Glutamatergic neuron (in vitro differentiated cells): ENCODE results near the gene ARHGAP42. TPM values are rescaled to one million over a fixed set of nuclear protein-coding genes. Genes with fewer than 3 reads are reported as not detected.

Source experiments
- DNase-seq: peaks from one replicate; pipeline ENCODE4 v3.0.0; 2022
- H3K27ac Mint-ChIP-seq: one replicate; pipeline ENCODE4 v1.8.0; 2020; ENCODE audit warnings: mild to moderate bottlenecking, mixed read lengths, inconsistent platforms; ENCODE audit not compliant: unreplicated experiment
- H3K27me3 Mint-ChIP-seq: one replicate; pipeline ENCODE4 v1.8.0; 2020; ENCODE audit warnings: mild to moderate bottlenecking, moderate library complexity, mixed read lengths, inconsistent platforms; ENCODE audit not compliant: unreplicated experiment
- H3K36me3 Mint-ChIP-seq: one replicate; pipeline ENCODE4 v1.8.0; 2020; ENCODE audit warnings: mild to moderate bottlenecking, mixed read lengths, inconsistent platforms; ENCODE audit not compliant: unreplicated experiment
- H3K4me1 Mint-ChIP-seq: one replicate; pipeline ENCODE4 v1.8.0; 2020; ENCODE audit warnings: mild to moderate bottlenecking, low read depth, mixed read lengths, inconsistent platforms; ENCODE audit not compliant: unreplicated experiment
- H3K4me3 Mint-ChIP-seq: one replicate; pipeline ENCODE4 v1.8.0; 2020; ENCODE audit warnings: mild to moderate bottlenecking, mixed read lengths, inconsistent platforms; ENCODE audit not compliant: unreplicated experiment
- H3K9me3 Mint-ChIP-seq: one replicate; pipeline ENCODE4 v1.8.0; 2020; ENCODE audit warnings: mild to moderate bottlenecking, moderate library complexity, mixed read lengths, inconsistent platforms; ENCODE audit not compliant: unreplicated experiment
- total RNA-seq: library from RNA; stranded (reverse); fragmentation: NEBNext Ultra II Directional; extraction: Animal tissue kit (Norgen Biotek cat#: 25700); gene quantifications from one replicate; pipeline ENCODE4 v1.2.1, GENCODE V29; 2021; ENCODE audit not compliant: unreplicated experiment
- TF ChIP-seq, protein P1 (sequence below): fragments of 200-600 bp; sonication (generic); IDR thresholded peaks from one replicate; pipeline ENCODE4 v1.5.0; 2021; ENCODE audit not compliant: partially characterized antibody, unreplicated experiment

Gene ARHGAP42
- total RNA-seq, 1 donor from 2014 or later: 21.4 TPM

DNA sequence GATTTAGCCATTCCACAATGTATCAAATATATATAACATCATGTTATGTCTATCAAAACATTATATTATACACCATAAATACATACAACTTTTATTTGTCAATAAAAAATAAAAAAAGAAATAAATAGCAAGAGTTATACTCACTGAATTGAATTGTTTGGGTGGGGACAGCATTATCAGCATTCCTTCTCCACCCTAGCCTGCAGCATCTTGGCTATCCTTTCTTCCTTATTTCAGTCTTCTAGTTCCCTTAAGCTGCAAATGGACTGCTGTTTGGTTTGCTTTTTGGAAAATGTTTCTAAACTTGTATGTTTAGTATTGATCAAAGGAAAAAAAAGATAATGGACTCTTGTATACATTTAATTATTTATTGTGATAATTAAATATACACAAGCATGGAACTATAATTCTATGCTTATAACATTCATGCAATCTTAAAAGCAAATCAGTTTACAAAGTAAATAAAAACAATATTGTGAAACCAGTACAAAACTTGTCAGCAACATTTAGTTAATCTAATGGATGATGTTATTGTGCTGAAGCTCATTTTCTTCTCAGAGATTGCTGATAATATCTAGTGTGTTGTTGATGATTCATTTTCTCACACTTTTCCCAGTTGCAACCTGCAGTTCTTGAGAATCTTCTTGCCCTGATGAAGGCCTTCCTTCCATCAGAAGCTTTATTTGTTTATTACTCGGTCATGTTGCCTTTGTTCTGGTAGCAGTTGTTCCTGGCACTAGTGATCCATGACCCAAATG is 5.0 kb downstream of the ARHGAP42 start:
- DNase-seq: no peak
- Mint-ChIP-seq H3K27ac (no peak overlapping the region), H3K4me1 (peaks cover 17% of the 10 kb centered on the region), H3K36me3 (no peaks in the 10 kb centered on the region), H3K9me3 (peaks cover 2% of the 10 kb centered on the region), H3K27me3 (peaks cover 1% of the 10 kb centered on the region), H3K4me3 (no peak overlapping the region)
- TF ChIP-seq, protein P1, sequence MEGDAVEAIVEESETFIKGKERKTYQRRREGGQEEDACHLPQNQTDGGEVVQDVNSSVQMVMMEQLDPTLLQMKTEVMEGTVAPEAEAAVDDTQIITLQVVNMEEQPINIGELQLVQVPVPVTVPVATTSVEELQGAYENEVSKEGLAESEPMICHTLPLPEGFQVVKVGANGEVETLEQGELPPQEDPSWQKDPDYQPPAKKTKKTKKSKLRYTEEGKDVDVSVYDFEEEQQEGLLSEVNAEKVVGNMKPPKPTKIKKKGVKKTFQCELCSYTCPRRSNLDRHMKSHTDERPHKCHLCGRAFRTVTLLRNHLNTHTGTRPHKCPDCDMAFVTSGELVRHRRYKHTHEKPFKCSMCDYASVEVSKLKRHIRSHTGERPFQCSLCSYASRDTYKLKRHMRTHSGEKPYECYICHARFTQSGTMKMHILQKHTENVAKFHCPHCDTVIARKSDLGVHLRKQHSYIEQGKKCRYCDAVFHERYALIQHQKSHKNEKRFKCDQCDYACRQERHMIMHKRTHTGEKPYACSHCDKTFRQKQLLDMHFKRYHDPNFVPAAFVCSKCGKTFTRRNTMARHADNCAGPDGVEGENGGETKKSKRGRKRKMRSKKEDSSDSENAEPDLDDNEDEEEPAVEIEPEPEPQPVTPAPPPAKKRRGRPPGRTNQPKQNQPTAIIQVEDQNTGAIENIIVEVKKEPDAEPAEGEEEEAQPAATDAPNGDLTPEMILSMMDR: no peak

DNA sequence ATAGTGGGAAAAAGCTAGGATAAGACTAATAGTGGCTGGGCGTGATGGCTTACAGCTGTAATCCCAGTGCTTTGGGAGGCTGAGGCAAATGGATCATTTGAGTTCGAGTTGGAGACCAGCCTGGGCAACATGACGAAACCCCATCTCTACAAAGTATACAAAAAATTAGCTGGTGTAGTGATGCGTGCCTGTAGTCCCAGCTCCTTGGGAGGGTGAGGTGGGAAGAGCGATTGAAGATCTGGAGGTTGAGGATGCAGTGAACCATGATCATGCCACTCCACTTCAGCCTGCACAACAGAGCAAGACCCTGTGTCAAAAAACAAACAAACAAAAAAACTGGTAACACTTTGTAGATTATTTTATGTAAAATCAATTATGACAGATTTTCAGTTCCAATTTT is 8.8 kb downstream of the ARHGAP42 start:
- TF ChIP-seq, protein P1: no peak
- H3K27ac Mint-ChIP-seq: no peak overlapping the region
- peaks cover 3% of the 10 kb centered on the region for H3K27me3 Mint-ChIP-seq
- peaks cover 4% of the 10 kb centered on the region for H3K36me3 Mint-ChIP-seq
- DNase-seq: no peak
- H3K4me3 Mint-ChIP-seq: no peak overlapping the region
- peaks cover 2% of the 10 kb centered on the region for H3K9me3 Mint-ChIP-seq
- H3K4me1 Mint-ChIP-seq: no peaks in the 10 kb centered on the region

DNA sequence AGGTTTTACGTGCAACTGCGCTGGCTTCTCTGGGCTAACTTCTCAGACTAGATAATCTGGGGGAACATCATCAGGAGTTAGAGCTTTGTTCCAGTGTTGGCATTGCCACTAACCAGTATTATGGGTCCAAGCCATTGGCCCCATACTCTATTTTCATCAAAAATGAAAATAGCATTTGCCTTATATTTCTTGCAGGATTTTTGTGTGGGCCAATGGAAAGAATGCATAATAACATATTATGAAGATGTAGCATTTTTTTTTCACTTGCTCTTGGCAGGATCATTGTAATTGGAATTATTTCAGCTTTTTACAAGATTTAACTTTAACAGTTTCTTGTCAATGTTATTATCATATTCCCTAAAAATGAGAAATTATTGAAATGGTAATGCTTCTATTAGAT is 16.1 kb downstream of the ARHGAP42 start:
- peaks cover 2% of the 10 kb centered on the region for H3K9me3 Mint-ChIP-seq
- peaks cover 9% of the 10 kb centered on the region for H3K4me1 Mint-ChIP-seq
- H3K27me3 Mint-ChIP-seq: peaks cover 3% of the 10 kb centered on the region
- DNase-seq: no peak
- no peak overlapping the region for H3K27ac Mint-ChIP-seq
- H3K36me3 Mint-ChIP-seq: peaks cover 11% of the 10 kb centered on the region
- no peak overlapping the region for H3K4me3 Mint-ChIP-seq
- TF ChIP-seq, protein P1: no peak

DNA sequence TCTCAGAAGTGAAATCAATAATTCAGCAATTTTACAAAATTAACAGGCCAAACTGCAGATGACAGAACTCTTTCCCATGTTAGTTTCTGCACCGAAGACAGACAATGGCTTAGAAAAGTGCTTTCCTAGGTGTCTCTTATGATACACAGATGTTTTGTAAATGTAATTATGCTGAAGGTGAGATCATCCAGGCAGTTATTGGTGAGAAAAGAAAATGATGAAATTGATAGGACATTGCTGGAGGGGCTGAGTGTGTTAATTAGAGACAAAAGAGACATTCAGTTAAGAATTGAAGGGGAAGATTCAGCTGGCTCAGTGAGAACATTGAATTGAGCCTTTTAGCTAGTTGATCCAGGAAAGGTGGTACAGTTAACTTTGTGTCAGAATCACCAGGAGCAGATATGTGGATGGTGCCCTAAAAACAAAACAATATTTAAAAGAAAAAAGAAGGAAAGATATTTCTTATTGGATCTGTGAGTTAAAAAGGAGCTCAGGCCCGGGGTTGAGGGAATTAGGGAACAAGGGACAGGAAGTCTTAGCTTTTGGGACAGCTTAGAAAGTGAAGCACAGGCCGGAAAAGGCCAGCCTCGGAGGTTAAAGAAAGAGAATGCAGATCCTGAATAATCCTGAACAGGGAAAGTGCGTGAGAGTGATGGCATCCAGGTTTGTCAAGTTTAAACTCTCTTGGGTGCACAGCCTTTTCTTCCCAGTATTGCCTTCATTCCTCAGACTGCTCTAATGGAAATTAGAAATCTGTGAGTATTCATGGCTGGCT is 16.9 kb downstream of the ARHGAP42 start:
- H3K4me3 Mint-ChIP-seq: no peak overlapping the region
- H3K4me1 Mint-ChIP-seq: peaks cover 11% of the 10 kb centered on the region
- H3K27me3 Mint-ChIP-seq: peaks cover 2% of the 10 kb centered on the region
- no peak for DNase-seq
- H3K27ac Mint-ChIP-seq: no peak overlapping the region
- H3K9me3 Mint-ChIP-seq: no peaks in the 10 kb centered on the region
- peaks cover 11% of the 10 kb centered on the region for H3K36me3 Mint-ChIP-seq
- TF ChIP-seq, protein P1: no peak

DNA sequence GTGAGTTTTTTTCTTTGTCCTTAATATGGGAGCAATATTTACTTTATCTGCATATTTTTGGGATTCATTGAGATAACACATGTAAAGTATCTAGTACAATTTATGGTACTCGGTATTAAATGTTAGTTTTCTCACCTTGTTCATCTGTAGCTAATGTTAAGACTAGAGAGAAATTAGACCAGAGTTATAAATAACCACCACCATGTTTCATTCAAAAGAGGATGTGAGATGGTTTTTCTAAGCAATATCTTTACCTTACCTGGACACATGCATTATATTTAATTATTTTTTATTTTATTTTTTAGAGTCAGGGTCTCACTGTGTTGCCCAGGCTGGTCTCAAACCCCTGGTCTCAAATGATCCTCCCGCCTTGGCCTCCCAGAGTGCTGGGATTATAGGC is 18.4 kb downstream of the ARHGAP42 start:
- peaks cover 3% of the 10 kb centered on the region for H3K9me3 Mint-ChIP-seq
- no peak overlapping the region for H3K27ac Mint-ChIP-seq
- no peak overlapping the region for H3K4me3 Mint-ChIP-seq
- DNase-seq: no peak
- TF ChIP-seq, protein P1: no peak
- H3K36me3 Mint-ChIP-seq: peaks cover 11% of the 10 kb centered on the region
- peaks cover 20% of the 10 kb centered on the region for H3K4me1 Mint-ChIP-seq
- H3K27me3 Mint-ChIP-seq: peaks cover 5% of the 10 kb centered on the region
